ENCODE data around the gene FGFBP1. TPM values are rescaled to one million over a fixed set of nuclear protein-coding genes. Genes with fewer than 3 reads are reported as not detected.

The FGFBP1 gene
- polyA plus RNA-seq, 1 experiment = not detected

DNA sequence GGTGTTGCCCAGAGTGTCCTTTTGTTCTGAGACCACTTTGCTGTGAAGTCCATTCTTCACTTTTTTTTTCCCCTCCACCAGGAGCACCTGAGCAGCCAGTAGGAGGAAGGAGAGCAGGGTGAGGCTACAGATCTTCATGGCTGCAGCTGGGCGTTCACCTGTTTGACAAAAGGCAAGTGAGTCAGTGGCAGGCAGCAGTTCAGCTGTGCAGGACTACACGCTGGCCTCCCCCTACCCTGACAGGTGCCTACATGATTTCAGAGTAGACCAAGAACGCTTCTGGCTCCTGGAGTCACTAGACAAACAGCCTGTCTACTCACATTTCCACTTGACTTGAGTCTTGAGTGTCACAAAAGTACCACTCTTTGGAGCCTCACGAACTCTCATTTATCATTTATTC, 2.0 kb downstream of the FGFBP1 start:
- DNase-seq (ENCODE audit: low read depth) = no peak
- ChIA-PET CTCF (interaction anchor here (1.2 to 2.4 kb wide), 3 partner anchors 19 to 228 kb away, joined by 3 to 10 read pairs (median 5); no protein-coding TSS in a partner anchor), POLR2A (no interaction called here)
- TF ChIP-seq, protein P1, sequence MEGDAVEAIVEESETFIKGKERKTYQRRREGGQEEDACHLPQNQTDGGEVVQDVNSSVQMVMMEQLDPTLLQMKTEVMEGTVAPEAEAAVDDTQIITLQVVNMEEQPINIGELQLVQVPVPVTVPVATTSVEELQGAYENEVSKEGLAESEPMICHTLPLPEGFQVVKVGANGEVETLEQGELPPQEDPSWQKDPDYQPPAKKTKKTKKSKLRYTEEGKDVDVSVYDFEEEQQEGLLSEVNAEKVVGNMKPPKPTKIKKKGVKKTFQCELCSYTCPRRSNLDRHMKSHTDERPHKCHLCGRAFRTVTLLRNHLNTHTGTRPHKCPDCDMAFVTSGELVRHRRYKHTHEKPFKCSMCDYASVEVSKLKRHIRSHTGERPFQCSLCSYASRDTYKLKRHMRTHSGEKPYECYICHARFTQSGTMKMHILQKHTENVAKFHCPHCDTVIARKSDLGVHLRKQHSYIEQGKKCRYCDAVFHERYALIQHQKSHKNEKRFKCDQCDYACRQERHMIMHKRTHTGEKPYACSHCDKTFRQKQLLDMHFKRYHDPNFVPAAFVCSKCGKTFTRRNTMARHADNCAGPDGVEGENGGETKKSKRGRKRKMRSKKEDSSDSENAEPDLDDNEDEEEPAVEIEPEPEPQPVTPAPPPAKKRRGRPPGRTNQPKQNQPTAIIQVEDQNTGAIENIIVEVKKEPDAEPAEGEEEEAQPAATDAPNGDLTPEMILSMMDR (IDR thresholded peaks at IDR 0.05; ENCODE audit: insufficient read depth, low read depth, low read length) = no peak
- H3K36me3 ChIP-seq (ENCODE audit: control insufficient read depth, insufficient read depth, low read length) = no peaks in the 10 kb centered on the region
- no peak overlapping the region for H3K4me3 ChIP-seq (ENCODE audit: low read depth, low read length)
- peaks cover 14% of the 10 kb centered on the region for H3K27me3 ChIP-seq (ENCODE audit: control insufficient read depth, insufficient read depth, low read length)

DNA sequence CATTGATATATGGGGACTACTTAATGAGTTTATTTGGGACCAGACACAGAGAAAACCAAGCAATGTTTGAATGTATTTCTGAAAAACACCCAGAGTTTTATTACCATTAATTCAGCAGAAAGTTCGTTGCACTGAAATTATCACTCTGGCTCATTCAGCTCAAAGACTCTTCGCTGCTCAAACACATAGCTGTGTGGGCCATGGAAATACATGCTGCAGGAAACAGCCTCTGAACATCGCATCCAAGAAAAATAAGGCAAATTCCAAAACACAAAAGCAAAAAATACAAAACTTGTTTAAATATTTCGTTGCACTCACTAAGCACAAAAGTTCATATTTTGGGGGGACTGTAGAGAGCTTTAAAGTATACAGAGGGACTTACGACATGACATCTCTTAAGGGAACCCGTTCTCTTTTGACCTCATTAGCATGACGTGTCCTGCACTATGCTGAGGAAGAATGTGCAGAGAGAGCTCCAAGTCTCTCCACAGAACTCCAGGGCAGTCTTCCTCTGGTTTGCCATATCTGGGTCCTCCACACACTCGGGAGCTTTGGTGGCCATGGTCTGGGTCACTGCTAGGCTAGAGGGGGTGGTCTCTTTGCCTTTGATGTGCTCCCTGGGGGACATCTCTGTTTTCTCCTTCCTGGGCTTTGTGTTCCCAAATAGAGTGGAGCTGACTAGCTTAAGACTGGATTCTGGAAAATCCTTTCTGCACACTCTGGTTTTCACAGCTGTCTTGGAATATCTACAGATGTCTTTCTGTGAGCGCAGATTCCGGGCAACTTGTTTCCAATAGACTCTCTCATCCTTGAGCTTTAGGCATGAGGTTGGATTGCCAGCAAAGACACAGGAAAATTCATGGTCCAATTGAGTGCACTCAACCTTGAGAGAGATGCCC, 2.8 kb downstream of the FGFBP1 start:
- Histone ChIP-seq H3K4me3 (ENCODE audit: low read depth, low read length) (no peak overlapping the region), H3K36me3 (ENCODE audit: control insufficient read depth, insufficient read depth, low read length) (no peaks in the 10 kb centered on the region), H3K27me3 (ENCODE audit: control insufficient read depth, insufficient read depth, low read length) (peaks cover 13% of the 10 kb centered on the region)
- ChIA-PET CTCF (interaction anchor here (0.6 to 2.4 kb wide), 5 partner anchors 10 to 331 kb away, joined by 3 to 10 read pairs (median 5); no protein-coding TSS in a partner anchor), POLR2A (no interaction called here)
- DNase-seq (ENCODE audit: low read depth) = no peak
- TF ChIP-seq, protein P1 (IDR thresholded peaks at IDR 0.05; ENCODE audit: insufficient read depth, low read depth, low read length) = no peak

DNA sequence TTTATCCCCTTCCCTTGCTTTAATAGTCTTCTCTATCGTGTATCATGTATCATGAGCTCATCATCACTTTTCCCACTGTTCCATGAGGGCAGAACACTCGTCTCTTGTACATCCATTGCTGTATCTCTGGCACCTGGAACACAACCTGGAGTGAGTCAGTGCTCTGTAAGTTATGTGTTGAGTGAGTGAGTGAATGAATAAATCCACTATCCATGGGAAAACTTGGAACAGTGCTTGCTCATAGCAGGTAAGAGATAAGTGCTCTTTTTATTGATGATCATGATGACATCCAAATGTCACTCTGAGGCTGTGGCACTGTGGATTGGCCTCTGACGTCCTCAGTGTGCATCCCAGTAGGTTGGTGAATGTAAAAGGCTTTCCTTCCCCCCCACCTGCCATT, 4.3 kb downstream of the FGFBP1 start:
- no peak overlapping the region for H3K4me3 ChIP-seq (ENCODE audit: low read depth, low read length)
- TF ChIP-seq, protein P1 (IDR thresholded peaks at IDR 0.05; ENCODE audit: insufficient read depth, low read depth, low read length) = no peak
- ChIA-PET CTCF (interaction anchor here (0.9 to 1.9 kb wide), 4 partner anchors 9 to 22 kb away, joined by 3 to 6 read pairs (median 3); no protein-coding TSS in a partner anchor), POLR2A (no interaction called here)
- no peaks in the 10 kb centered on the region for H3K36me3 ChIP-seq (ENCODE audit: control insufficient read depth, insufficient read depth, low read length)
- peaks cover 19% of the 10 kb centered on the region for H3K27me3 ChIP-seq (ENCODE audit: control insufficient read depth, insufficient read depth, low read length)
- no peak for DNase-seq (ENCODE audit: low read depth)

DNA sequence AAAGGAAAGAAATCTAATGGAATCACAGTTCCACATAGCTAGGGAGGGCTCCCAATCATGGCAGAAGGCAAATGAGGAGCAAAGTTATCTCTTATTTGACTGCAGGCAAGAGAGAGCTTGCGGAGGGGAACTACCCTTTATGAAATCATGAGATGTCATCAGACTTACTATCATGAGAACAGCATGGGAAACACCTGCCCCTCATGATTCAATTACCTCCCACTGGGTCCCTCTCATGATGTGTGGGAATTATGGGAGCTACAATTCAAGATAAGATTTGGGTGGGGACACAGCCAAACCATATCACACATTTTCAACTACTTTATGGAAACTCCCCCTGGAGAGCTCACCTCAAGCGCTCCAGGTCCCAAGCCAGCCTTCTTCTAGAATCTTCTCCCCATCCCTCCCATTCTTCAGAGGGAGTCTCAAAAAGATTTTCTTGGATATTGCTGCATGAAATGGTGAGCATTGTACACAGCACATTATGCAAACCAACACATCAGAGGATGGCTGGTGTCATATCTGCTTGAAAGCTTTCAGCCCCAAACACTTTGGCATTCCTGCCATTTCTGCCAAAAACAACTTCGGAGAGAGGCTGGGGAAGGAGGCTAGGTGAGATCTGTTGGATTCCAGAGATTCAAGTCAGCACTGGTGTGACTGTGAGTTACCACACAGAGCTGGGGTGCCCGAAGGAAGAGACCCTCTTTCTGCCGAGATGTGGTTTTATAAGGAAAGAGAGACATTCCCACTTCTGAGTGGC, 6.9 kb downstream of the FGFBP1 start:
- ChIA-PET POLR2A (no interaction called here), CTCF (interaction anchor here (0.8 to 2.5 kb wide), 3 partner anchors 9 to 157 kb away, joined by 3 to 9 read pairs (median 4); no protein-coding TSS in a partner anchor)
- Histone ChIP-seq H3K27me3 (ENCODE audit: control insufficient read depth, insufficient read depth, low read length) (peaks cover 18% of the 10 kb centered on the region), H3K4me3 (ENCODE audit: low read depth, low read length) (no peak overlapping the region), H3K36me3 (ENCODE audit: control insufficient read depth, insufficient read depth, low read length) (no peaks in the 10 kb centered on the region)
- TF ChIP-seq, protein P1 (IDR thresholded peaks at IDR 0.05; ENCODE audit: insufficient read depth, low read depth, low read length) = no peak
- no peak for DNase-seq (ENCODE audit: low read depth)

DNA sequence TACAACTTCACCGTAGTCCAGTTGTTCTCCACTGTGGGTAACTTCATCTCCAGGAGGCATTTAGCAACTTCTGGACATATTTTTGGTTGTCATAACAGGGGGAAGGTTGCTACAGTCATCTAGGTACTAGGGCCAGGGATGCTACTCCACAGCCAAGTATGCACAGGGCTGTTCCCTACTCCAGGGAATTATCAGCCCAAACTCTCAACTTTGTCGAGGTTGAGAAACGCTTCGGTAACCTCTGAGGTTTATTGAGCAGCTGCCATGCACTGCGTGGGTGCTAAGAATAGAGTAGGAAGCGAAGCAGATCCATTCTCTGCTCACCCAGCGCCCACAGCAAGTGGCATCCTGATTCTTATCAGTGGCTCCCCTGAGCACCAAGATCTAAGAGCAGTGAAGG, 8.2 kb downstream of the FGFBP1 start:
- H3K27me3 ChIP-seq (ENCODE audit: control insufficient read depth, insufficient read depth, low read length) = peaks cover 14% of the 10 kb centered on the region
- H3K4me3 ChIP-seq (ENCODE audit: low read depth, low read length) = no peak overlapping the region
- no peak for DNase-seq (ENCODE audit: low read depth)
- CTCF ChIA-PET = interaction anchor here (2.5 kb wide), 1 partner anchor 48 kb away, joined by 9 read pairs; no protein-coding TSS in a partner anchor
- TF ChIP-seq, protein P1 (IDR thresholded peaks at IDR 0.05; ENCODE audit: insufficient read depth, low read depth, low read length) = no peak
- POLR2A ChIA-PET = no interaction called here
- H3K36me3 ChIP-seq (ENCODE audit: control insufficient read depth, insufficient read depth, low read length) = no peaks in the 10 kb centered on the region

Data from BJ (cell line).